ENCODE data around the gene ADCYAP1R1.

The ADCYAP1R1 gene

DNA sequence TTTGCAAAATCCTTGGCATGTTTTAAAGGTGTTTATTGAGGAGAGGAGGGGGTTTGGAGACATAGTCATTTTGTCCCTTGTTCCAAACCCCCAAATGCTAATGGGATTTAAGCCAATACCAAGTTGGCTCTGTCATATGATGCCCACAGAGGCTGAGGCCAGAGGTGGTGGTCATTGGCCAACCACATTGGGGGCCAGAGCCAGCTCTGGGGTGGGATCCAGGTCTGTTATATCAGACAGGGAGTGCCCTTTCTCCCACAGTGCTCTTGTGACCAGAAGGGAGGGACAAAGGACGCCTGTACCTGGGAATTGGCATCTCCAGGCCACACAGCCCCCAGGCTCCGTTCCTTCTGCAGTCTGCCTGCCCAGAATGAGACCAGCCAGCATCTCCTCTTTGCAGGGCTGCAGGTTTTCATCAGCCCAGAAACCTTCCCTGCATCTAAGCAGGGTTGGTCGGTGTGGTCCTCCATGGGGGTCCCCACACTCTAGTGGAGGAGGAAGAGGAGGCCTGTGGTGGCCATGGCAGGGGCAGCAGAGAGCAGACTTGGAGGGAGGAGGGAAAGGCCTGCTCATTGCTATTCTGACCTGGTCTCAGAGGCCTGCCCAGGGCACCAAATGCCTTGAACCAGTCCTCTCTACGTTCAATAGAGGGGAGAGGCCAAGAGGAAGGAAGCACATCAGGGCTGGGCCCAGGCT is 17.9 kb downstream of the ADCYAP1R1 start:
- DNase-seq, result no peak

DNA sequence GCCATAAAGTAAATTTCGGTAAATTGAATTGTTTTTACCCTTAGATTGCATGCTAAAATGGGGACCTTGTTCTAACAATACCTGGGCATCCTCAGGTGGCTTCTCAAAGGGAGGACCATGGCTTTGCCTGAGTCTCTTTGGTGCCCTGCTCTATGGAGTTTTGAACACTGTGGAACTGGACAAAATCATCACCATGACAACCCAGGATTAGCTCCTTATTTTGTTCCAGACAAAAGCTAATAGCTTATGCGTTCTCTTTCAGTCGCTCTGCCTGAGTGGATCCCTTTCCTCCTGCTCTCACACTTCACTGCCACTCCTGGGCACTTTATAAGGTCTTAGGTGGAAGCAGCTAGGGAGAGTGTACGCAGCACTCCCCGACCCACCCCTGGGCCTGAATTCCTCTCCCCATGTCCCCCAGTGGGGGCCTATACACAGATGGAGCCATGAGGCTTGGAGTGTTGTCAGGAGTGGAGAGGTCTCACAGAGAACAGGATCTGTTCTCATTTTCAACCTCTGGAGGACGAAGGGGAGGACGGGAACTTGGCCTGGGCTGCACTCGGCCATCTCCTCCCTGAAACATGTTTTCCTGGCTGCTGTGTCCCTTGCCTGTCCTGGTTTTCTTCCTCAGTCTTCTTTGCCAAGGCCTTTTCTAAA is 19.0 kb downstream of the ADCYAP1R1 start:
- DNase-seq, result no peak

DNA sequence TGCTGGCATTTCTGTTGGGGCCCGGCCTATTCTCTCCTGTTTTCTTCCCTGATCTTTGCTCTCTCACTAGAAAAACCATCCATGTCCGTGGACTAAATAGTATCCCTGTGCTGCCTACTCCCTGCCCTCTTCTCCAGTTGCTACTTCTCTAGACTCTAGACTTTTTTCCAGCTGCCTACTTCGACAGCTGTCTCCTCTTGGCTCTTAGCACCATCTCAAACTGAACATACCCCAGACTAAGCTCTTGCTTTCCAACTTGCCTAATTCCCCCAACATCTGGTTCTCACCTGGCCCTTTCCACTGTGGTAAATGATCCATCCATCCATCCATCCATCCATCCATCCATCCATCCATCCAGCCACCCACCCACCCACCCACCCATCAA is 19.5 kb downstream of the ADCYAP1R1 start:
- DNase-seq, result no peak

DNA sequence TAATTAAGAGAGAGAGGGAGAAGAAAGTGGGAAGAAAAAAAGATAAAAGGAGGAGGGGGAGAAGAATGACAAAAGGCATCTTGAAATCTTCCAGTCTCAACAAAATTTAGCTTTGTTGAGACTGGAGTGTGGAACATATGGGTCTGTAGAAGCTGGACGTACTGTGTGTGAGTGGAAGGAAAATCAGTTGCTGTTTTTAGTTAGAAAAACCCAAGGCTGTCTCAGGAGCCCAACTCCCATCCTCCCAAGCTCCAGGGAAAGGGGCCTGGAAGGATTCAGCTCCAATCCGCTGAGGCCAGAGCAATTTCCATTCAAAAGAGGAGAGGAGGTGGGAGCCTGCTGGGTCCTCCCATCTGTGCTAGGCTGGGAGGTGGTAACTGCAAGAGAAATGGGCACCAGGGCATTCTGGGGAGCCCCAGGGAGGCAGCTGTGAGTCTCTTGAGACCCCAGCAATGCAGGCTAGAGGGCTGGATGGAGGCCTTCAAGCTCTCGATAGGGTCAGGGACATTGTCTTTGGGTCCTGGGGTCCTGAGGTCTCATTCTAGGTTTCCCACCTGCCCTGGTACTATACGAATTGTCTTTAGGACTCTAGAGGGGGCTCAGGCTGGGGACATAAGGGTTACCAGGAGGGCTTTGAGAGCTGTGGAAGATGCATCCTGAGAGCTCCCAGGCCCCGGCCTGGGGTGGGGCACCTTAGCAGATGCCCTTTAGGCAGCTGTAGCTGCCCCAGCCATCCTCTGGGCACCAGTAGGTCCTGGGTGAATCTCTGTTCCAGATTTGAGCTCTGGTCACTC is 21.4 kb downstream of the ADCYAP1R1 start:
- DNase-seq, result no peak

- DNase-seq, result no peak
Measured at GRCh38 chr7:31074120-31074383, 21.9 kb downstream of the ADCYAP1R1 start.

DNA sequence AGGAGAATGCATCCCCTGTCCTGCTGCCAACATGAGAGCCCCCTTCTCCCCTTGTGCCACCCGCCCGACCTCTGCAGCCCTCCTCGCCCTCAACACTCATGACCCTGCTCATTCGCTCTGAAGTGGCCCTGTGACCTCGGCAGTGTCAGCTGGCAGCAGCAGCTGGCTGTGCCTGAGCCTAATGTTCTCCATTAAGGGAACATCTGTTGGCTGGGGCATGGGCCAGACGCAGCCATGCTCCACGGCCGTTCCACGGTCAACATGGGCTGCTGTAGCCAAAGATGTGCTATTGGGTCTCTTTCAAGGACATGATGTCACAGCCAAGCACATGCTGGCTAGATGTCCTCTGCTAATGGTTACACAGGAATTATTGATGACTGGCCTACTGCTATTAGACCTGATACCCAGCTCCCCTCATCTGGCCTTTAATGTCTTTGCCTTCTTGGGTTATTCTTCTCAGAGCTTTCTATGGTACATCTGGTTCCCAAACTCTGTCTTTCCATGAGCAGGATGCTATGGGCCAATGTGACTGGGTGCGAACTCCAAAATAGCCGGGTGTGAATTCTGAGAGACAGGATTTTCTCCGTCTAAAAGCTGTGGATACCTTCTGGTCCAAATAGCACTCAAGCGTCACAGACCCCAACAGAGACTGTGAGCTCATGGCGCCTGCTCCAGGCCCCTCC is 22.4 kb downstream of the ADCYAP1R1 start:
- no peak for DNase-seq

DNA sequence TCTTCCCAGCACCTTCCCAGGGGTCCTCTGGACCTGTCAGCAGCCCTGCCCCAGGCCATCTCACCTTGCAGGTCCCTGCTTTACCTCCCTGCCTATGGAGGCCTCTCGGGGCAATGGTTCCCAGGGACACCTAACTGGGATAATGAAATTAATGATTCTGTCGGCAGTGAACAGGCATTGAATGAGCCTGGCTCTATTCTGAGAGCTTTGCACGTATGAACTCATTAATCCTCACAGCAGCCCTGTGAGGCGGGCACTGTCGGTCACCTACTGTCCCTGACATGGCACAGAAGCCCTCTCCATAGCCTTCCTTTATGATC is 22.9 kb downstream of the ADCYAP1R1 start:
- DNase-seq, result no peak

DNA sequence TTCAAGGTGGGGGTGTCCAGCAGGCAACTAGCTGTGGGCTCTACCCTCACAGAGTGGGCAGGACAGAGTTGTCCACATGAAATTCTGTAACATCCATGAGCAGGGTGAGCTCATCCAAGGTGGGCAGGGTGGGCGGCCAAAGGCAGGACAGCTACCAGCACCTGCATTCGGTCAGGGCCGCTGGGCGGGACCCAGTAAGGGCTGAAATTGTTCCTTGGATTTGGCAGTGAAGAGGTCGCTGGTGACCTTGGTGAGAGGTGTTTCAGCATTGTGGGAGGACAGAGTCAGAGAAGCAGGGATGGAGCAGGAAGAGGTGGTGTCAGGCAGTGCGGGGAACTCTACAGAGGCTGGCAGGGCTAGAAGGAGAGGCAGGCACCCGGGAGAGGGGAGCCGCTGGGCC is 23.9 kb downstream of the ADCYAP1R1 start:
- no peak for DNase-seq

DNA sequence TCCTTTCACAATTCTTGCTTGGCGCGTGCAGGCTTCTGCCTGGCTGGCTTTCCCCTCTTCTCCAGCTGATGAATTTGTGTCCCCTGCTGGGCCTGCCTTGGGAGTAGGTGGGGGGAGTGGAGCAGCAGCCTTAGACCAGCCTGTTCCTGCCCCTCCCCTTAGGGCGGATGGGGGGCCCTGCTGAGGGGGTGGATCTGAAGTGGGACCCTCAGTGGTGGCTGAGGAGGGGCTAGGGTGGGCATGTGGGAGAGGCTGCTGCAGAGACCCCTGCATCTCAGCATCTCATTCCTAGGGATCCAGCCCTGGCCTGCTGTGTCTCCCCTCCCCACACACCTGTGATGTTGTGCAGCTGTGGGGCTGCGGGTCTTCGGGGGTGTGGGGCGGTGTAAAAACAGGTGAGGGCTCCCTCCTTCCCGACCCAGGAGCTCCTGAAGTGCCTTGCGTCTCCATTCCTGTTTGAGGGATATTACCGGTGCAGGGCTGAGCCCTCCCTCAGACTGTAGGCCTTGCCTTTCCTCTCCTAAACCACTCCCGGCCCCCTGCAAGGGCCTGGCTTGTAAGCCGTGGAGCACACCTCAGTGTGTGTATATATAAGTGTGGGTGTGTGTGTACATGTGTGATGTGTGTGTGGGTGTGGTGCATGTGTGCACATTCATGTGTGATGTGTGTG is 24.7 kb downstream of the ADCYAP1R1 start:
- DNase-seq, result no peak

- DNase-seq, result no peak
Measured at GRCh38 chr7:31077484-31078362, 25.6 kb downstream of the ADCYAP1R1 start.

DNA sequence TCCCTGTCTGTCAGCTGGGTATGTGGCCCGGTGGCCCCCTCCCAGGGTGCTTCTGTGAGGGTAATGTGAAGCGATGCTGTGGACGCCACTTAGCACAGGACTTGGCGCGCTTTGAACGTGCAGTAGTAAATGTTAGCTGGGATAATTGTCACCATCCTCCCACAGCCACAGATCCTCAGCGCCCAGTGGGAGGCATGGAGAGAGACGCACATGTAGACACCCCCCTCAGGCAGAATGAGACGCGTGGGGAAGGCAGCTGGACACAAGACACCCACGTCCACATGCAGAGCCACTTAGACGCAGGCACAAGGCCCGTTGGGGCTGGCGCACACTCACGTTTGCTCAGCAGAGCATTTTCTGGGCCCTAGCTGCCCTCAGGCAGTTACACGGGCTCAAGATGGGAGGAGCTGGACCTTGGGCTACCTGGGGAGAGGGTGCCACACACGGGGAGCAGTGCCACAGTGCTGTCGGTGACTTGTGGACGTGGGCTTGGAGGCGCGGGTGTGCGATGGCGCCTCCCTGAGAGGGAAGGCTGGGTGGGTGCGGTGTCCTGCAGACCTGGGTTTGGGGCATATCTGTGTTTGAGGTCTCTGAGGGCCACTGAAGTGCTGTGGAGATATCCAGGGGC is 26.4 kb downstream of the ADCYAP1R1 start:
- no peak for DNase-seq

DNA sequence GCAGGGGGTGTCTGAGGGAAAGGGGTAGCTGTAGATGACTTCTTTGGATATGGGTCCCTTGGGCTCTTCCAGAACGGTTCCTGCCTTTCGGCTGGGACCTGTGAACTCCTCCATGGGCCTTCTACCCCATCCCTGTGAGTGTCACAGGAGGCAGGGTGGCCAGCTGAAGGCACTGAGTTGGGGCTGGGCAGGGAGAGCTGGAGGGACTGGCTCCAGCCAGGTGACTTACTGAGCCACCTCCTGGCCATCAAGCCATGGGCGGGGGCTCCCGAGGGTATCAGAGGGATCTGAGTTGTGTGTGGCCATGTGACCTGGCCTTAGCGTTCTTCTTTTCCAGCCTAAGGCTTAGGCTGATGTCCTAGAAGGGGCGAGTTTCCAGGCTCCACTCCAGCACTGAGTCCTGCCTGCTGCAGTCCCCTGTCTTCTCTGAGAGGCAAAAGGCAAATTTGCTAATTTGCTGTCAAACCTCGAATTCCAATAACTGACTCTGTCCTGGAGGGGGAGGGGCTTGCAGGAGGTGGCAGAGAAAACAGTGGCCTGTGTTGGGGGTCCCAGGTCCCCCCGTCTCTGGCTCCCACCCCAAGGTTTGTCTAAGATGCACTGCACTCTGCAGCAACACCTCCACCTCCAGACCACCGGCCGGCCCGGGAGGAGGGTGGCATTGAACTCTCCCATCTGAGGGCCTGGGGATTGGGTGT is 27.2 kb downstream of the ADCYAP1R1 start:
- DNase-seq, result no peak

DNA sequence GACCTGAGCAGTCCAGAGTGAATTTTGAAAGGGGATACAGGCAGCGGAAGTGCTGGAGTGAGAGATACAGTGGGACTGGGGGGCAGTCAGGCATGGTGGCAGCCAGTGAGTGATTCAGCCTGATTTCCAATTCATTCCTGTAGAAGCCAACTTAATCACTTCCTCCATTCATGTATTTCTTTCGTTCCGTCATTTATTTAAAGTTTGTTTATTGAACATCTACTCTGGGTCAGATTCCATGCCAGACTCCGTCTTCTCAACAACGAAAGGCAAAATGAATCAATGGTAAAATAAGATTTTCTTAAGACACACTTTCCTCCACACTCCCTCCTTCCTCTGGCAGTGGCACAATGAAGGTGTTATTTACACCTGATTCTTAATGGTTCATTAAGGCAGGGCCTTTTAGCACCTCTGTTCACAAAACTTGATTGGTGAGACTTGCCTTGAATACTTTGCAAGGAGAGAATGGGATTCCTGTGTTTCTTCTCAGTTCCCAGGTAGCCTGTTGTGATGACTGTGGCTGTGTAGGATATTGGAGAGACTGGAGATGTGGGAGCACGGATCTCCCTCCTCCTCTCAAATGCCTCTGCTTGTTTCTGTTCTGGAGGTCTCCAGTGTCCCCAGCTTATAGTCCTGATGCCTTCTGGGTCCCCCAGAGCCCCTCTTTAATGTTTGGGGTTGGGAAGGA is 27.9 kb downstream of the ADCYAP1R1 start:
- DNase-seq, result no peak

GRCh38 chr7:31080763-31081162 is 28.7 kb downstream of the ADCYAP1R1 start:
- DNase-seq, result no peak

- DNase-seq, result no peak
Measured at GRCh38 chr7:31082017-31082416, 29.9 kb downstream of the ADCYAP1R1 start.

- no peak for DNase-seq
Measured at GRCh38 chr7:31082447-31082846, 30.3 kb downstream of the ADCYAP1R1 start.

- DNase-seq, result no peak
Measured at GRCh38 chr7:31083210-31083786, 31.2 kb downstream of the ADCYAP1R1 start.

- no peak for DNase-seq
Measured at GRCh38 chr7:31084226-31084625, 32.1 kb downstream of the ADCYAP1R1 start.

- DNase-seq, result no peak
Measured at GRCh38 chr7:31087351-31087750, 35.2 kb downstream of the ADCYAP1R1 start.

- no peak for DNase-seq
Measured at GRCh38 chr7:31091924-31092434, 39.9 kb downstream of the ADCYAP1R1 start.

All from activated CD8-positive, alpha-beta memory T cell treated with anti-CD3 and anti-CD28 coated beads for 24 hours (primary cell).